GM12864 (cell line): Measurements from ENCODE around the gene RMRP.

ENCODE experiments used
- DNase-seq: peaks from one replicate; pipeline ENCODE4 v3.0.0-alpha.2; 2011; ENCODE audit warnings: low read depth
- H3K4me3 ChIP-seq: 2 replicates; pipeline ENCODE4 v1.5.1; 2011; ENCODE audit warnings: mild to moderate bottlenecking, low read depth, low read length, control low read depth
- TF ChIP-seq, protein P1 (sequence below): IDR thresholded peaks from 2 replicates; pipeline ENCODE4 v1.5.1; 2011; ENCODE audit warnings: low read depth, mild to moderate bottlenecking, moderate library complexity, low read length, control low read depth, inconsistent platforms; ENCODE audit errors: missing control alignments

RMRP gene

DNA sequence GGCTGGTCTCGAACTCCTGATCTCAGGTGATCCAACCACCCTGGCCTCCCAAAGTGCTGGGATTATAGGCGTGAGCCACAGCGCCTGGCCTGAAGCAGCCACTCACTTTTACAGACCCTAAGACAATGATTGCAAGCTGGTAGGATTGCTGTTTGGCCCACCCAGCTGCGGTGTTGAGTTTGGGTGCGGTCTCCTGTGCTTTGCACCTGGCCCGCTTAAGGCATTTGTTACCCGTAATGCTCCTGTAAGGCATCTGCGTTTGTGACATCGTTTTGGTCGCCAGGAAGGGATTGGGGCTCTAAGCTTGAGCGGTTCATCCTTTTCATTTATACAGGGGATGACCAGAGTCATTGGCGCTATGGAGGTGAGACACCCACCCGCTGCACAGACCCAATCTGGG lies 17.4 kb upstream of the RMRP start:
- no peak for DNase-seq
- H3K4me3 ChIP-seq, result no peak overlapping the region
- TF ChIP-seq, protein P1, sequence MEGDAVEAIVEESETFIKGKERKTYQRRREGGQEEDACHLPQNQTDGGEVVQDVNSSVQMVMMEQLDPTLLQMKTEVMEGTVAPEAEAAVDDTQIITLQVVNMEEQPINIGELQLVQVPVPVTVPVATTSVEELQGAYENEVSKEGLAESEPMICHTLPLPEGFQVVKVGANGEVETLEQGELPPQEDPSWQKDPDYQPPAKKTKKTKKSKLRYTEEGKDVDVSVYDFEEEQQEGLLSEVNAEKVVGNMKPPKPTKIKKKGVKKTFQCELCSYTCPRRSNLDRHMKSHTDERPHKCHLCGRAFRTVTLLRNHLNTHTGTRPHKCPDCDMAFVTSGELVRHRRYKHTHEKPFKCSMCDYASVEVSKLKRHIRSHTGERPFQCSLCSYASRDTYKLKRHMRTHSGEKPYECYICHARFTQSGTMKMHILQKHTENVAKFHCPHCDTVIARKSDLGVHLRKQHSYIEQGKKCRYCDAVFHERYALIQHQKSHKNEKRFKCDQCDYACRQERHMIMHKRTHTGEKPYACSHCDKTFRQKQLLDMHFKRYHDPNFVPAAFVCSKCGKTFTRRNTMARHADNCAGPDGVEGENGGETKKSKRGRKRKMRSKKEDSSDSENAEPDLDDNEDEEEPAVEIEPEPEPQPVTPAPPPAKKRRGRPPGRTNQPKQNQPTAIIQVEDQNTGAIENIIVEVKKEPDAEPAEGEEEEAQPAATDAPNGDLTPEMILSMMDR, result no peak

DNA sequence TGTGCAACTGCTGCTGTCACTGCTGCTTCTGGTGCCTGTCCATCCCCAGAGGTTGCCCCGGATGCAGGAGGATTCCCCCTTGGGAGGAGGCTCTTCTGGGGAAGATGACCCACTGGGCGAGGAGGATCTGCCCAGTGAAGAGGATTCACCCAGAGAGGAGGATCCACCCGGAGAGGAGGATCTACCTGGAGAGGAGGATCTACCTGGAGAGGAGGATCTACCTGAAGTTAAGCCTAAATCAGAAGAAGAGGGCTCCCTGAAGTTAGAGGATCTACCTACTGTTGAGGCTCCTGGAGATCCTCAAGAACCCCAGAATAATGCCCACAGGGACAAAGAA lies 16.2 kb upstream of the RMRP start:
- H3K4me3 ChIP-seq, result no peak overlapping the region
- TF ChIP-seq, protein P1, result no peak
- DNase-seq, result no peak

DNA sequence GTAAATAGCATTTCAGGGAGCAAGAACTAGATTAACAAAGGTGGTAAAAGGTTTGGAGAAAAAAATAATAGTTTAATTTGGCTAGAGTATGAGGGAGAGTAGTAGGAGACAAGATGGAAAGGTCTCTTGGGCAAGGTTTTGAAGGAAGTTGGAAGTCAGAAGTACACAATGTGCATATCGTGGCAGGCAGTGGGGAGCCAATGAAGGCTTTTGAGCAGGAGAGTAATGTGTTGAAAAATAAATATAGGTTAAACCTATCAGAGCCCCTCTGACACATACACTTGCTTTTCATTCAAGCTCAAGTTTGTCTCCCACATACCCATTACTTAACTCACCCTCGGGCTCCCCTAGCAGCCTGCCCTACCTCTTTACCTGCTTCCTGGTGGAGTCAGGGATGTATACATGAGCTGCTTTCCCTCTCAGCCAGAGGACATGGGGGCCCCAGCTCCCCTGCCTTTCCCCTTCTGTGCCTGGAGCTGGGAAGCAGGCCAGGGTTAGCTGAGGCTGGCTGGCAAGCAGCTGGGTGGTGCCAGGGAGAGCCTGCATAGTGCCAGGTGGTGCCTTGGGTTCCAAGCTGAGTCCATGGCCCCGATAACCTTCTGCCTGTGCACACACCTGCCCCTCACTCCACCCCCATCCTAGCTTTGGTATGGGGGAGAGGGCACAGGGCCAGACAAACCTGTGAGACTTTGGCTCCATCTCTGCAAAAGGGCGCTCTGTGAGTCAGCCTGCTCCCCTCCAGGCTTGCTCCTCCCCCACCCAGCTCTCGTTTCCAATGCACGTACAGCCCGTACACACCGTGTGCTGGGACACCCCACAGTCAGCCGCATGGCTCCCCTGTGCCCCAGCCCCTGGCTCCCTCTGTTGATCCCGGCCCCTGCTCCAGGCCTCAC lies 15.6 kb upstream of the RMRP start, which contains the start of gene CA9:
CA9 (plus strand) TSS at position 797 of the 893 bp plus-strand sequence; CDS start at position 829, 32 bp downstream.
- no peak for DNase-seq
- H3K4me3 ChIP-seq, result no peak within 1 kb of the TSS
- TF ChIP-seq, protein P1, result no peak

DNA sequence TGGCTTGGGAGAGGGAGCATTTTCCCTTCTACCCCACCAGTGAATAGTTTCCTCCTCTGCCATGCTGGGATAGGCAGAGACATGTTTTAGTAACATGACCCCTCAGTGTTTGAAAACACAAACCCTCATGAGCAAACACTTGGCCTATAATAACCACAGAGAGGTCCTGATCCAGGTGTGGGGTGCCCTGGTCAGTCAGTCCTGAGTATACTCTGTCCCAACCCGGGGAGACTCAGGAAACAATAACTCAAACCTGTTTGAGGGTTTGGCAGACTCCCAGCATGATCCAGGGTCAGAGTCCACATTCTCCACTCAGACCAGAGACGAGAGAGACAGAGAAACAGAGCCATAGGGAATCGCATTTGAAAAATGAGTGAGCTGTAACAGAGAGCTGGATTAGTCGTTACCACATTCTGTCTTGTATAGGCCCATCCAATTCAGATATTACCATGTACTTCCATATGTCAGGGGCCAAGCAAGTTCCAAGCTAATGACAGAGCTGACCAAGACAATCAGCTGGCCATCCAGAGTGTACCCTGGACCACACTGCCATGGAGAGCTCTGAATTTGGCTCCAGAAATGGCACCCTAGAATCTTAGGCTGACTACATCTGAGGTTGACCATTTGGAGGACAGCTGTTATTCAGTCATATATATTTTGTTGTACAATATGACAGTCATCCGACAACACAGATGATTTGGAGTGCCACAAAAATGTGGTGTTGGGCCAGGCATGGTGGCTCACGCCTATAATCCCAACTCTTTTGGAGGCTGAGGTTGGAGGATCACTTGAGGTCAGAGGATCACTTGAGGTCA lies 11.7 kb upstream of the RMRP start:
- TF ChIP-seq, protein P1, result no peak
- no peak overlapping the region for H3K4me3 ChIP-seq
- DNase-seq, result no peak

DNA sequence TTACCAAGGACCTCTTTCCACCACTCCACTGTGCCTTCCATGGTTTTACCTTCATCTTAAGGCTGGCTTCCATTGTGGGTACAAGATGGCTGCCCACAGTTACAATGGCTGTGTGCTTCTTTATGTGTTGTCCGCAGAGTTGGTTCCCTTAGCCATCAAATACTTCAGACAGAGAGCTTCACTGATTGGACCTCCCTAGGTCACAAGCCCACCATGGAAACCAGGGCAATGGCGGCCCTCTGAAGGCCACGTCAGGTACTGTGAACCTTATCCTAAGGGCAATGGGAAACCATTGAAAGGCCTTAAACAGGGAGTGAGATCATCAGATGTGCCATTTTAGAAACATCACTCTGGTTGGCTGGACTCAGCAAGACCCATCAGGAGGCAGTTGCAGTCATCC lies 10.1 kb upstream of the RMRP start:
- TF ChIP-seq, protein P1, result no peak
- DNase-seq, result no peak
- no peak overlapping the region for H3K4me3 ChIP-seq

DNA sequence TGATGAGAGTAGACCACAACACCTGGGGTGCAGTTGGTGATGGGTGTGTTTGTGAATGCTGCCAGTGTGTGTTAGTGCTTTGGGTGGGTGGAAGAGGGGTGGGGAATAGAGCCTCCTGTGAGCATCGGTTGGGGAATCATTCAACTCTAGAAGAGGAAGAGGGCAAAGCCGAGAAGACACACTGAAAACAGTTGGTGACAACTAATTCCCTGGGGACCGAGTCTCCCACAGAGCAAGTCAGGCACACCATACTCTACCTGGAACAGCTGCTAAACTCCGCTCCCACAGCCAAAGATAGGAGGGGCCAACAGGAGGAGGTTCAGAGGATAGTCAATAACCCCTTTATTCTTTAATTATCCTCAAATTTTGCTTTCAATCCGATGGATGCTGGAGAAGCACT lies 8.7 kb upstream of the RMRP start:
- H3K4me3 ChIP-seq, result no peak overlapping the region
- no peak for DNase-seq
- TF ChIP-seq, protein P1, result no peak

DNA sequence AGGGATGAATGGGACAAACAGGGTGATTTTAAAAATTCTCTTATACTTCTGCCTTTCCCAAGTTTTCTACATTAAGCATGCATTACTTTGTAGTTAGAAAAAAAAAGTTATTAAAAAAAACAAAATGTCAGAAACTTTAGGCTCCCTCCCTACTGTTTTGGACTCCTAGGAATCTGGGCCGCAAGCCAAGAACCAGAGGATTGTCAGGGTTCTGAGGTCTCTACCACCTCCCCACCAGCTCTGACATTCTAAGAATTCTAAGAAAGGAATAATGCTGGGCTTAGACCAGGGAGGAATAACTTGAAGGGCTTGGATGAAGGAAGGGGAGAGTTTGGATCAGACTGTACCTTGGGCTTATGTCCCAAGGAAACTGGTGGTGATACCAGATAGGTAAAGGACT lies 8.2 kb upstream of the RMRP start:
- TF ChIP-seq, protein P1, result no peak
- H3K4me3 ChIP-seq, result no peak overlapping the region
- no peak for DNase-seq
